Activated effector memory CD4-positive, alpha-beta T cell treated with Interleukin-2 at 50 U/mL for 16 hours (primary cell): ENCODE data around the gene RNF186.
"Not testable (repeated sequence)": the region's sequence is repeated elsewhere in the genome, so short reads cannot be mapped to it uniquely, and the experiment has no call there.

ENCODE experiments used
- DNase-seq: peaks from one replicate; pipeline ENCODE4 v3.0.0-alpha.2; 2020

RNF186 gene

DNA sequence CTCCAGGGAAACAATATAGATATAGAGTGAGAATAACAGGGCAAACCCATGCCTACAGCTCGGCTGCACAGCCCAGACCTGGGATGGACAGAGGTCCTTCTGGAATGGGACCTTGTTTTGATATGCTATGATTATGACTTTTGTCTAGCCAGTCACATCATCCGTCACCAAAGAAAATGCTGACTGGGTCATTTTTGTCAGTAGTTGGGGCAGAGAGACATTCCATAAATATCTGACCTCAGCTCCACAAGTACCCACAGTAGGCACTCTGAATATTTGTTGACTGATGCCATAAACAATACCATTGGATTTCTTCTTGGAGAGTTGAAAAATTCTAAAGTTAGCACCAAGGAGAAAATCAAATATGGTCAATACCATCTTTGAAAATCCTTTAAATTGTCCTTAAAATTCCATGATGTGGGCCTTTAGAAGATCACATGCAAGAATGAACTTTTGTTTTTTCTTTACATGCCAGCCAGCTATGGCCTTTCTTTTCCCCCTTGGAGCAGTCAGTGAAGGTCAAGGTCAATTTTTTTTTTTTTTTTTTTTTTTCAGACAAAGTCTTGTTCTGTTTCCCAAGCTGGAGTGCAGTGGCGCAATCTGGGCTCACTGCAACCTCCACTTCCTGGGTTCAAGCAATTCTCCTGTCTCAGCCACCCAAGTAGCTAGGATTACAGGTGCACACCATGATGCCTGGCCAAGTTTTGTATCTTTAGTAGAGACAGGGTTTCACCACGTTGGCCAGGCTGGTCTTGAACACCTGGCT, 22.7 kb downstream of the RNF186 start:
- no peak for DNase-seq

DNA sequence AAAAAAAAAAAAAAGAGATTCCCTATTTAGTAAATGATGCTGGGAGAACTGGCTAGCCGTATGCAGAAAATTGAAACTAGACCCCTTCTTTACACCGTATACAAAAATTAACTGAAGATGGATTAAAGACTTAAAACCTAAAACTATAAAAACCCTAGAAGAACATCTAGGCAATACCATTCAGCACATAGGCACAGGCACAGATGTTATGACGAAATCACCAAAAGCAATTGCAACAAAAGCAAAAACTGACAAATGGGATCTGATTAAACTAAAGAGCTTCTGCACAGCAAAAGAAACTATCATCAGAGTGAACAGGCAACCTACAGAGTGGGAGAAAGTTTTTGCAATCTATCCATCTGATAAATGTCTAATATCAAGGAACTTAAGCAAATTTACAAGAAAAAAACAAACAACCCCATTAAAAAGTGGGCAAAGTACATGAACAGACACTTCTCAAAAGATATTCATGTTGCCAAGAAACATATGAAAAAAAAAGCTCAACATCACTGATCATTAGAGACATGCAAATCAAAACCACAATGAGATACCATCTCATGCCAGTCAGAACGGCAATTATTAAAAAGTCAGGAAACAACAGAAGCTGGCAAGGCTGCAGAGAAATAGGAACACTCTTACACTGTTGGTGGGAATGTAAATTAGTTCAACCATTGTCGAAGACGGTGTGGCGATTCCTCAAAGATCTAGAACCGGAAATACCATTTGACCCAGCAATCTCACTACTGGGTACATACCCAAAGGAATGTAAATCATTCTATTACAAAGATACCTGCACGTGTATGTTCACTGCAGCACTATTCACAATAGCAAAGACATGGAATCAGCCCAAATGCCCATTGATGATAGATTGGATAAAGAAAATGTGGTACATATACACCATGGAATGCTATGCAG, 24.8 kb downstream of the RNF186 start:
- not testable (repeated sequence) for DNase-seq

DNA sequence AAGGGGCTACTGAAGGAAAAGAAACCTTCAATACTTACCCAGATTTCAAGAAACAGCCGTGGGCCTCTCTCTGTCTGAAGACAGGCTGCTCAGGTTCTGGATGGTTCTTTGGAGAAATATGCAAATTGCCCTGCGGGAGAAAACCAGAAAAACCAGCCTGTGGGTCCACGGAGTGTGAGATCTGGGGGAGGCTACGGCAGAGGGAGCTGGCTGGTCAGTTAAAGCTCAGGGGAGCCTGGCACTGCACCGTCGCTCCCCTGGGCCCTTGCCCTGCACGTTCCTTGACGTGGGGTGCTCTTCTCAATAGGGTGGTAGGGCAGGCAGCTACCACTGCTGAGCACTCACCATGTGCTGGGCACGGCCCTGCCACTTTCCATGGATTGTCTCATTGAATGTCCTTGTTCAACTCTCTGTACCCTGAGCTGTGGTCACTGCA, 28.1 kb downstream of the RNF186 start:
- no peak for DNase-seq

DNA sequence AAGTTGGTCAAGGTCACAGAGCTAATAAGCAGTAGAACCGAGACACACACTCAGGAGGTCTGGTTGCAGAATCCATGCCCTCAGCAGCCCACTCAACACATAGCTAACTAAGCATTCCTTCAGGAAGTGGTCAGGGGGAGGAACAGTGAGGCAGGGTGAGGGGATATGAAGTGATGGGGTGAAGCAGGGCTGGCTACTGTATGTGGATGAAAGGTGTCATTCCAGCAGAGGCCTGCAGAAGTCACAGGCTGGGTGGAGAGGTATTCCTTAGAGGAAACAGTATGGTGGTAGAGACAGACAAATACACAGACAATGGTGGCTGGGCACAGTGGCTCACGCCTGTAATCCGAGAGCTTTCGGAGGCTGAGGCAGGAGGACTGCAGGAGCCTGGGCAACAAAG, 29.4 kb downstream of the RNF186 start:
- DNase-seq: no peak

DNA sequence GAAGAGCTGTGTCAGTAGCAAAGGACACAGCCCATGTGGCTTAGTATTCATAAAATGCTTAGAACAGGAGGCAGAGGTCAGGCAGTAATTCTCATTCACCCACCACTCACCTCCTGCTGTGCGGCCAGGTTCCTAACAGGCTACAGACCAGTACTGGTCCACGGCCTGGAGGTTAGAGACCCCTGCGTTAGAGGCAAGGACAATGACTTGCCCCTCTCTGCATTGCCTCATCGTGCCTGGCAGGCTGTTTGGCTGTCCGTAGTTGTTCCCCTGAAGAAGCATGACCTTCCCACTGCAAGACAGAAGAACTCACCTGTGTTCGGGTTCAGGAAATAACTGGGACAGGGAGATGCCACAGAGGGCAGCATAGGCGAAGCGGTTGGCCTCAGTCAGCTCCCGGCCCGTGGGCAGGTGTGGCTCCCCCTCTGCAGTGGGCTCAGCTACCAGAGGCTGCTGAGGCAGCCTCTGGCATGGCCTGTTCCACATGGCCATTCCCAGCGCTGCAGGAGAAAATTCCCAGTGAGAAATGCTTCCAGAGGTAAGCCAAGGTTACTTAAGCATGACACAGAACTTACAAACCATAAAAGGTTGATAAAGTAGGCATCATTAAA, 34.7 kb downstream of the RNF186 start:
- DNase-seq: no peak

DNA sequence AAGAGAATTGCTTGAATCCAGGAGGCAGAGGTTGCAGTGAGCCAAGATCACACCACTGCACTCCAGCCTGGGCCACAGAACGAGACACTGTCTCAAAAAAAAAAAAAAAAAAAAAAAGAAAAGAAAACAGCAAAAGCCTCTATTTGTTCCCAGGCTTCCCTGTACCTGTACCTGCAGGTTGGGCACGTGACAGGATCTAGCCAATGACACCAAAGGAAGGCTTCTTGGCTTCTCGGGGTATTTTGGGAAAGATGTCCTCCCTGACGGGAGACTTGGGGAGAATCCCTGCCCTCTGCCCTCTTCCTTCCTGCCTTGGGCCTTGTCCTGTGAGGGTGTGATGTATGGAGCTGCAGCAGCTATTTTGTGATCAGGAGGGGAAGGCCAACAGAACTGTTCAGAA, 38.1 kb downstream of the RNF186 start:
- DNase-seq: no peak

DNA sequence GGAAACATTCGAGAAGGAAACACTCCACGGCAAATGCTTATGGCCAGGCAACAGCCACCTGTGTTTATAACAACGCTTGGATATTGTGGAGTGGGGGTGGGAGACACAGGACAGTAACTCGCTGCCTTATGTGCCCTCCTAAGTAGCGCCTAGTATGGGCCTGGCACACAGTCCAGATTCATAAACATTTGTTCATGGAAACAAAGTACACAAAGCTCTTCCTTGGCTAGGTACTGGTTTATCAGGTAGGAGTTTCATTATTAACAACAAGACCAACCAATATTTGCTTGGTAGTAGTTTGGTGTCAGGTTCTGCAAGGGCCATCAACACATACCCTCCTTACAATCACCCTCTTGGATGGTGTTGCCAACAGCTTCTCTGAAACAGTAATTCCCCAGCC, 38.8 kb downstream of the RNF186 start:
- DNase-seq: no peak

DNA sequence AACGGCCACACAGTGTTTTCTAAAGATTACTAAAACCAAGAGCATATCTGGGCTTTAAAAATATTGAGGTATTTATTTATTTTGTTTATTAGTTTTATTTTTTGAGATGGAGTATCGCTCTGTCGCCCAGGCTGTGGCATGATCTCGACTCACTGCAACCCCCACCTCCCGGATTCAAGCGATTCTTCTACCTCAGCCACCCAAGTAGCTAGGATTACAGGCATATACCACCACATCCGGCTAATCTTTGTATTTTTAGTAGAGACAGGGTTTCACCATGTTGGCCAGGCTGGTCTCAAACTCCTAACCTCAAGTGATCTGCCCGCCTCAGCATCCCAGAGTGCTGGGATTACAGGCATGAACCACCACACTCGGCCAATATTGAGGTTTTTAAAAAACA, 39.3 kb downstream of the RNF186 start:
- DNase-seq: no peak

DNA sequence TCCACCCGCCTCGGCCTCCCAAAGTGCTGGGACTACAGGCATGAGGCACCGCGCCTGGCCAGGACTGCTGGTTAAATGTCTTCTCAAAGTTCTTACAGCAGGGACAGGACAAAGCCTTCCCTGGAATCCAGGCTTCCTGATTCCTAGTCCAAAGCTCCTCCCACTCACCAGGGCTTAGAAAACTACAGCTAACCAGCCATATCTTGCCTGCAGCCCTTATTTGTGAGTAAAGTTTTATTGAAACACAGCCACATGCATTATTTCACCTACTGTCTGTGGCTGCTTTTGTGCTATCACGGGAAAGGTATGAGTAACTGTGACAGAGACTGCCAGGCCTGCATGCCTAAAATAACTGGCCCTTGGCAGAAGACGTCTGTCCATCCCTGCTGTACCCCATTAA, 39.8 kb downstream of the RNF186 start:
- DNase-seq: no peak

DNA sequence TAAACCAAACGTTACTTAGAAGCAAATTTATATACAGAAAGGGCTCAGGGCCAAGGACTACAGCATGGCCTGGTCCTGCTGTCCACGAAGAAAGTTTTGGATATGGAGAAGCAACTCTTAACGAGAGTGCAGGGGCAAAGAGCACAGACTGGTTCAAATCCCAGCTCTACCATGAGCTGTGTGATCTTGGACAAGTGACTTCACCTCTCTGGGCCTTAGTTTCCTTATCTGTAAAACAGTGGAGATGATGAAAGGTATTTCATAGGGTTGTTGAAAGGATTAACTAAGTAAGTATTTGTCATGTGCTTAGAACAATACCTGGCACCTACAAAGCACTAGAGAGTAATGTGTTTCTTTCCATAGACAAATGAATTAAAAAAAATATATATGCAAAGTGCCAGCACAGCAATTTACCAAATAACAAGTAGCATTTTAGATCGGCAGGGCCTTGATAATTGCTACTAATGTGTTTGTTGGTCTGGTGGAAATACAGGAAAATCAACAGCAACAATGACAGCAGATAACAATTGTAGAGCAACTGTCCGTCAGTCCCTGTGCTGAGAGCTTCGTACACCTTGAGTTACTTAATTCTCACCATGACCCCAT, 40.8 kb downstream of the RNF186 start:
- no peak for DNase-seq

DNA sequence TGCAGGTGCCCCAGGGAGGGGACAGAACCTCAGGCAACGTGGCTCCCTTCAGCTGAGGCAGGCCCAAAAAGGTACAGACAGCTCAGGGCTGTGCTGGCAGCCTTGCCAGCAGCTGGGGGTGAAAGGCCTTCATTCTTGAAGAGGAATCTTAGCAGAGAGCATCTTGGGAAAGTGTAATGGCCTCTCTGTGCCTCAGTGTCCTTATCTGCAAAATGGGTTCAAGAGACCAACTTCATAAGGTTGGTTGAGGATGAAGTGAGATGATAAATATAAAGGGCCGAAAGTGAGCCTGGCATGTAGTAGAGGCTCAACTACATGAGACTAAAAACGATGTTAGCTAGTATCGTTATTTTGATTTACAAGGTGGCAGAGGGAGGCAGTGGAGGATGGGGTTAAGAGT, 41.6 kb downstream of the RNF186 start:
- DNase-seq: no peak

DNA sequence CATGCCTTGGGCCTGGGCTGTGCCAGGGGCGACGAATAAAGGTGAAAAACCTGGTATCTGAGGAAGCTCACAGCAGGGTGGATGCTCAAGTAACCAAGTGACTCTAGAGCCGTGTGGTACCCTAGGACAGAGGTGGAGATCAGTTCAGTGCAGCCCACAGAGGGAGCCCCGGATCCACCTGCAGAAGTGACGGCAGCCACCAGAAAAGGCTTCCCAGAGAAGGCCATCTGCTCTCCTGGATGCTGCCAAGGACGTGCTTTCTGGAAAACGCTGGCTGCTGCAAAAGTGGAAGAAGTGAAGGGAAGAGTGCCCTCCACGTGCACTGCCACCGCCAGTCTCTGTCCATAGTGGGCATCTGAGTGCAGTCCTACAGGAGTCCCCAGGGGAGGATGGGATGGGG, 43.0 kb downstream of the RNF186 start:
- no peak for DNase-seq

DNA sequence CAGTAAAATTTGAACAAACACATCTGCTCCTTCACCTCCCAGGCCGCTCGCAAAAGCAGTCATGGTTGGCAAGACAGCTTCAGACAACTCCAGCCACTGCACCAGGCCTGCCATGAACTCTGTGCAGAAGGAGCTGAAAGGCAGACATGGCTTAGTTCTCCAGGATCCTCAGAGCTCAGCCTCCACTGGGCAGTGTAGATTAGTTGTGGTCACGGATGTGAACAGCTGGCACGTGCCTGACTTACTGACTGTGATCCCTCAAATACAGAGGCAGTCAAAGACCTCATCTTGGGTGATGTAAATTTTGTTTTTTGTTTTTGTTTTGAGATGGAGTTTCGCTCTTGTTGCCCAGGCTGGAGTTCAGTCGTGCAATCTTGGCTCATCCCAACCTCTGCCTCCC, 43.7 kb downstream of the RNF186 start:
- DNase-seq: no peak

DNA sequence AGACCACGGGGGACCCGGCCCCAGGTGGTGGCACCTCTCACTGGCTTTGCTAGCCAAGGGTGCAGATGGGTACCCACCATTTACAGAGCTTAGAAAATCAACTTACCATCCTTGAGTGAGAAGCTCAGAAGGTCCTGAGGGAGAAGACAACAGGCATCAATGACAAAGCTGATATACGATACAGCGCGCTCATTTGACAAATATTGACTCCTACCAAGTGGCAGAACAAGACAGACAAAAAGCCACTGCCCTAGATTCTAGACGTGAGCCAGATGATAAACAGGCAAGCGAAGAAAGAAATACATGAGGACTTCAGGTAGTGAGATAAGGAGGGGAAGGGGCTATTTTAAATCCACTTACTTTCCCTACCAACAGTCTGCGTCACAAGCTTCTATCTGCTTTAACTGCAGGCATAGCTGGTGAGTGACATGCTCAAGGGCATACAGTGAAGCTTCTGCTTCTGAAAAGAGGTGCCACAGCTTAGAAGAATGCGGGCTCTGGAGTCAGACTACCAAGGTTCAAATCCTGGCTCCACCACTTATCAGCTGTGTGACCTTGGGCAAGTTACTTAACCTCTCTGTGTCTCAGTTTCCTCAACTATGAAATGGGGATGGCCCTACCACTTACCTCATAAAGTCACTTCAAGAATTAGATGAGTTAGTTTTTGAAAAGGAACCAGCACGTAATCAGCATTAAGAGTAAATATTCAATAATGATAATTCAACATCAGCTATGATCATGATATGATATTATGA, 44.5 kb downstream of the RNF186 start:
- DNase-seq: no peak

DNA sequence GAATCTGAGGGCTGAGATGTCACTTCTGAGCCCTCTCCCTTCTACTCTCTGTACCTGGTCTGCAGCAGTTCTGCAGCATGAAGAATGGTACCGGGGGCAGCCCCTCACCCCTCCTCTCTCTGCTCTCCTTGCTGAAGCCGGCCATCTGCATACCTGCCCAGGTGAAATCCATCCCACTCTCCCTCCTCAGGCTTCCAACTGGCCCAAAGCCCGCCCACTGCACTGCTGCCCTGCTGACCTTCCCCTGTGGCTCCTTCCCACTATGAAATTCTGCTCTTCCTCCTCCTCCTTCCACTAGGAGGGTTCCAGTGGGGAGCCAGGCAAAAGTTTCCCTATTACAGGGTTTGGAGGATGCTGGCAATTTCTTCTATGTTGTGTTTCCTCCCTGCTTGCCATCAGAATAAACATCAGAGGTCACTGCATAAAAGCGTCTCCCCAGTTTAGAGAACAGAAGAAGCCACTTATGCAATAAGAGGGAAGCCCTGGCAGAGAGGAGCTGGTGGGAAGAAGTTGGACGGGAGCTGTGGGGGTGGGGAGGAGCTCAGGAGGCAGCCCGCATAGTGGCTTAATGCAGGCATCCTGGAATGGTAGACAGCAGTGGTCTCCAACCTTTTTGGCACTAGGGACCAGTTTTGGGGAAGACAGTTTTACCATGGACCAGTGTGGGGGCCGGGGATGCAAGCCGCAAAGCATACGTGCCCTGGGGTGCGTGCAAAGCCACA, 45.7 kb downstream of the RNF186 start:
- no peak for DNase-seq

DNA sequence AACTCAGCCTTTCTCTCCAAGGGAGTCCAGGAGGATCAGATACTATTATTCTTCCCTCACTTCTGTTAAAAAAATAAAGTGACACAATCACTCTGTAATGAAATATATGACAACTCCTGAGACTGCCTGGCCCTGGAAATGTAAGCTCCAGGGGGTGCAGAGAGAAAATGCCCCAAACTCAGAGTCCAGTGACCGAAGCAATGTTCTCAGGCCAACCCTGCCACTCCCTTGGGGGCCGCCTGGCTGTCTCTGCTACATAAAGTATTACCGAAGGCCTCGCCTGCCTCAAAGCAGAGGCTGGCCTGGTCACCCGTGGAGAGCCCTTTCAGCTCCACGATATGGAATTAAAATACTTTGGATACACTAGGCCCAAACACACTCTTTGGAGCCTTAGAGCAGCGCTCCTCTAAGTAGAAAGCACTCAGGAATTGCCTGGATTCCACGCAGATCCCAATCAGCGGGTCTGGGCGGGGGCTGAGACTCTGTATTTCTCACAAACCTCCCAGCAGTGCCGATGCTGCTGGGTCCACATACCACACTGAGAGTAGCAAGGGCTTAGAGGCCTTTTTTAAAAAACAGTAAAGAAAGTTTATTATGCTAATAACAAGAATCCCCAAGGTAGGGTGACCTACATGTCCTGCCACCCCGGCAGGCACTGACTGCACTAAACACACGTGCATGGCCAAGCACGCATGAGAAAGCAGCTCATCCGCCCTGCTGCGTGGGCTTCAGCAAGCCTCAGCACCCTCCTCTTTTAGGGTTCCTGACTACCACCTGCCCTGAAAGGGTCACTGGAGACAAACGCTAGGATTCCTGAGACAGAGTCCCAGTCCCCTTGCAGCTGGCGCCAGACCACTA, 46.5 kb downstream of the RNF186 start:
- DNase-seq: no peak

DNA sequence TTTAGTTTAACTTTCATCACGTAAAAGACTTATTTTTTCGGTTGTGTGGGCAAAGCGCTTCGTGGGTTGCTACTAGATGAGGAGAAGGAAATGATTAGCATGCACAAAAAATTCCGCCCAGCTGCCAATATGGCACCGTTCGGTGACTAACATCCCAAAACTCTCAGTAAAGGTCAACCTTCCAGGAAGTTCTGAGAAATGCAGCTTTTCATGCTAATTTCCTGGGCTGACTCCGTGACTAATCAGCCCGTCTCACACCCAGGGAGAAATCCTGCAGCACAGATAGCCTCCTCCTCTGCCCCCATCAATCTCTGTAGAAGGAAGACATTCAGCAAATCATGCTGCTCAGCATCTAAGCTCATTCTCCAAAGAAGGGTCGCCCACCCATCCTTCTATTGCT, 49.5 kb downstream of the RNF186 start:
- DNase-seq: no peak

DNA sequence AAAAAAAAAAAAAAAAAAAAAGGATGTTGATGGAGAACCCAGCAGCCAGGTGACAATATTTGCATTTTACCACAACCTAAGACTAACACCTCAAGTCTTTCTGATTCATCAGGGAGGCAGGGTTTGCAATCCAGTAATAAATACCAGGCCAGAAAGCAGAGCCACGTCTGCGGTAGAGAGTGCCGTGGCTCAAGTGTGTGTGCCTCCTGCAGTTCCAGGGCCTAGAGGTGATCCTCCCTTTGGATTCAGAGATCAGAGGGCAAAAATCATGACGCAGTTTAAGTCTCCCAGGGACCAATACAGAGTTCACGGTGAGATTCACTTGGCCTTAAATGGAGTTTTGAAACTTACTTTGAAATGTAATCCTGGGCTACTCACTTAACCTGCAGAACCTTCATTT, 50.2 kb downstream of the RNF186 start:
- DNase-seq: no peak
